ENCODE data around the gene TMC2. TPM values are rescaled to one million over a fixed set of nuclear protein-coding genes. Genes with fewer than 3 reads are reported as not detected.
A peak's percentile ranks its signal among the peaks of the same experiment; 100 is the strongest.
"Not testable (repeated sequence)": the region's sequence is repeated elsewhere in the genome, so short reads cannot be mapped to it uniquely, and the experiment has no call there.

Gene TMC2
- total RNA-seq, 1 donor from 2014 or later = not detected

DNA sequence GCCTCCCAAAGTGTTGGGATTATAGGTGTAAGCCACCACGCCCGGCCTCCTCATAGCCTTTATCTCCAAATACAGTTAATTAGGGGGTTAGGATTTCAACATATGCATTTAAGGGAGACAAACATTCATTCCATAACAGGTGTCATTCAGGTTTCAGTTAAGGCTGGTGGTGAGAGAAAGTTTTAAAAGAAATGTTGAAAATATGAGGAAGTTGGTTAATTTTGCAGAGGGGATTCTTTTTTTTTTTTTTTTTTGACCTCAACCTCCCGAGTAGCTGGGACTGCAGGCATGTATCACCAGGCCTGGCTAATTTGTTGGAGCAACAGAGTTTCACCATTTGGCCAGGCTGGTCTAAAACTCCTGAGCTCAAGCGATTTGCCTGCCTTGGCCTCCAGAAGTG lies 143.7 kb downstream of the TMC2 start:
- no peak overlapping the region for H3K4me3 ChIP-seq
- Mint-ChIP-seq H3K4me1 (no peaks in the 10 kb centered on the region), H3K27ac (no peak overlapping the region), H3K4me3 (no peak overlapping the region), H3K27me3 (ENCODE audit: insufficient read depth, low read depth) (peaks cover 5% of the 10 kb centered on the region), H3K36me3 (no peaks in the 10 kb centered on the region), H3K9me3 (no peaks in the 10 kb centered on the region)
- TF ChIP-seq CTCF (IDR thresholded peaks at IDR 0.05) = no peak
- no peak for TF ChIP-seq EZH2phosphoT487 (IDR thresholded peaks at IDR 0.05)
- no peak for TF ChIP-seq EZH2 (IDR thresholded peaks at IDR 0.05)
- H4K20me1 ChIP-seq (ENCODE audit: low read depth) = no peaks in the 10 kb centered on the region
- H2AFZ ChIP-seq (replicated peaks) = no peak overlapping the region
- H3K9ac ChIP-seq = no peak overlapping the region
- no peak for DNase-seq (ENCODE audit: low spot score)
- H3K27ac ChIP-seq = no peak overlapping the region
- H3K9me3 ChIP-seq (ENCODE audit: low read depth) = no peaks in the 10 kb centered on the region
- H3K79me2 ChIP-seq (ENCODE audit: low read depth) = no peaks in the 10 kb centered on the region
- no peaks in the 10 kb centered on the region for H3F3A ChIP-seq (ENCODE audit: low read depth)
- H3K36me3 ChIP-seq = no peaks in the 10 kb centered on the region
- H3K4me2 ChIP-seq = no peak overlapping the region
- H3K27me3 ChIP-seq = peaks cover 73% of the 10 kb centered on the region
- H3K4me1 ChIP-seq = no peaks in the 10 kb centered on the region

DNA sequence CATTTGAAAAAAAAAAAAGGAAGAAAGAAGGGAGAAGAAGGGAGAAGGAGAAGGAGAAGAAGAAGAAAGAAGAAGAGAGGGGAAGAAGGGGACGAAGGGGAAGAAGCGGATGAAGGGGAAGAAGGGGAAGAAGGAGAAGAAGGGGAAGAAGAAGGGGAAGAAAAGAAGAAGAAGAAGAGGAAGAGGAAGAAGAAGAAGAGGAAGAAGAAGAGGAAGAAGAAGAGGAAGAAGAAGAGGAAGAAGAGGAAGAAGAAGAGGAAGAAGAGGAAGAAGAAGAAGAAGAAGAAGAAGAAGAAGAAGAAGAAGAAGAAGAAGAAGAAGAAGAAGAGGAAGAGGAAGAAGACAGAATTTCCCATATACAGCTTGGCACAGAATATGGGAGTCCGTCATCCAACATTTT lies 145.7 kb downstream of the TMC2 start:
- not testable (repeated sequence) for H3K4me2 ChIP-seq; H3K27ac Mint-ChIP-seq; H3K36me3 ChIP-seq; DNase-seq (ENCODE audit: low spot score); H2AFZ ChIP-seq (replicated peaks); H3K4me3 Mint-ChIP-seq; H4K20me1 ChIP-seq (ENCODE audit: low read depth); H3K27me3 Mint-ChIP-seq (ENCODE audit: insufficient read depth, low read depth); H3K9me3 Mint-ChIP-seq; H3K4me3 ChIP-seq; H3K36me3 Mint-ChIP-seq; H3K27ac ChIP-seq; H3K4me1 ChIP-seq; H3K9ac ChIP-seq; H3K9me3 ChIP-seq (ENCODE audit: low read depth); H3K79me2 ChIP-seq (ENCODE audit: low read depth); H3K4me1 Mint-ChIP-seq; H3F3A ChIP-seq (ENCODE audit: low read depth)
- peaks cover 84% of the 10 kb centered on the region for H3K27me3 ChIP-seq

DNA sequence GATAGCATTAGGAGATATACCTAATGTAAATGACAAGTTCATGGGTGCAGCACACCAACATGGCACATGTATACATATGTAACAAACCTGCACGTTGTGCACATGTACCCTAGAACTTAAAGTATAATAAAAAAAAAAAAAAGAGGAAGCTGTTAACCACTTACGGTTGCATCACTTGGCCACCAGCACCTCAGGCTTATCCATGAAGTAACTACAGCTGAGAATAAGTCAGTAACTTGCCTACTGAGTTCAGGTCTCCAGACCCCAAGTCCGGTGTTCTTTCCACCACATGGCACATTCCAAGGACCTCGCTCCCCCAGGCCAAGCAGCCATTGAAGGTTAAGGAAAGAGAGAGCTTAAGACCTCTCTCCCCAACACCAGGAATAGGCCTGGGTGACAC lies 148.4 kb downstream of the TMC2 start:
- not testable (repeated sequence) for H3K4me1 ChIP-seq; H4K20me1 ChIP-seq (ENCODE audit: low read depth); H3F3A ChIP-seq (ENCODE audit: low read depth); H3K9me3 ChIP-seq (ENCODE audit: low read depth); H3K9me3 Mint-ChIP-seq; H3K36me3 ChIP-seq; H3K4me3 Mint-ChIP-seq; H3K4me2 ChIP-seq; H3K4me1 Mint-ChIP-seq; H3K27ac Mint-ChIP-seq; H3K9ac ChIP-seq; H3K4me3 ChIP-seq; H3K79me2 ChIP-seq (ENCODE audit: low read depth); H2AFZ ChIP-seq (replicated peaks); H3K27ac ChIP-seq; H3K36me3 Mint-ChIP-seq; DNase-seq (ENCODE audit: low spot score)
- peaks cover 21% of the 10 kb centered on the region for H3K27me3 Mint-ChIP-seq (ENCODE audit: insufficient read depth, low read depth)
- peaks cover 89% of the 10 kb centered on the region for H3K27me3 ChIP-seq

- Histone ChIP-seq H3F3A (ENCODE audit: low read depth) (peaks cover 6% of the 10 kb centered on the region), H3K27me3 (peaks cover 98% of the 10 kb centered on the region), H3K36me3 (no peaks in the 10 kb centered on the region), H3K9me3 (ENCODE audit: low read depth) (no peaks in the 10 kb centered on the region), H3K79me2 (ENCODE audit: low read depth) (no peaks in the 10 kb centered on the region), H2AFZ (replicated peaks) (no peak overlapping the region), H3K4me1 (no peaks in the 10 kb centered on the region), H4K20me1 (ENCODE audit: low read depth) (peaks cover 16% of the 10 kb centered on the region), H3K9ac (no peak overlapping the region), H3K4me3 (no peak overlapping the region), H3K27ac (no peak overlapping the region), H3K4me2 (no peak overlapping the region)
- Mint-ChIP-seq H3K4me1 (peaks cover 17% of the 10 kb centered on the region), H3K27ac (no peak overlapping the region), H3K27me3 (ENCODE audit: insufficient read depth, low read depth) (peaks cover 39% of the 10 kb centered on the region), H3K36me3 (peaks cover 4% of the 10 kb centered on the region), H3K9me3 (peaks cover 3% of the 10 kb centered on the region), H3K4me3 (peak overlapping the region; percentile 38)
- DNase-seq (ENCODE audit: low spot score) = no peak
- no peak for TF ChIP-seq EZH2 (IDR thresholded peaks at IDR 0.05)
- TF ChIP-seq EZH2phosphoT487 (IDR thresholded peaks at IDR 0.05) = no peak
- no peak for TF ChIP-seq CTCF (IDR thresholded peaks at IDR 0.05)
Measured at GRCh38 chr20:2687514-2687913, 151.1 kb downstream of the TMC2 start.

Measured in neural progenitor cell (in vitro differentiated cells).